Panc1 (cell line): Measurements from ENCODE around the gene RPL18.

Source experiments
- POLR2AphosphoS5 ChIP-seq: IDR thresholded peaks from 2 replicates; pipeline ENCODE4 v1.6.1; 2012; ENCODE audit warnings: mild to moderate bottlenecking, low read depth, low read length, moderate library complexity
- REST ChIP-seq, 2 experiments: IDR thresholded peaks; 2 replicates each; pipeline ENCODE4 v1.6.1; 2011 to 2012; ENCODE audit warnings: low read depth in 2 of 2, control low read depth in 1 of 2, low read length in 1 of 2, mild to moderate bottlenecking in 1 of 2, moderate library complexity in 1 of 2; ENCODE audit not compliant: insufficient read depth in 1 of 2
- SIN3A ChIP-seq: IDR thresholded peaks from 2 replicates; pipeline ENCODE4 v1.6.1; 2012; ENCODE audit warnings: low read depth, mild to moderate bottlenecking, low read length, moderate library complexity, borderline replicate concordance; ENCODE audit not compliant: insufficient read depth
- TCF7L2 ChIP-seq: IDR thresholded peaks from 2 replicates; pipeline ENCODE4 v1.6.1; 2011; ENCODE audit warnings: mild to moderate bottlenecking, low read depth, low read length, inconsistent platforms
- TF ChIP-seq, protein P1 (sequence below): fragments of 450-650 bp; IDR thresholded peaks from 2 replicates; pipeline ENCODE4 v1.5.1; 2017; ENCODE audit warnings: mild to moderate bottlenecking

DNA sequence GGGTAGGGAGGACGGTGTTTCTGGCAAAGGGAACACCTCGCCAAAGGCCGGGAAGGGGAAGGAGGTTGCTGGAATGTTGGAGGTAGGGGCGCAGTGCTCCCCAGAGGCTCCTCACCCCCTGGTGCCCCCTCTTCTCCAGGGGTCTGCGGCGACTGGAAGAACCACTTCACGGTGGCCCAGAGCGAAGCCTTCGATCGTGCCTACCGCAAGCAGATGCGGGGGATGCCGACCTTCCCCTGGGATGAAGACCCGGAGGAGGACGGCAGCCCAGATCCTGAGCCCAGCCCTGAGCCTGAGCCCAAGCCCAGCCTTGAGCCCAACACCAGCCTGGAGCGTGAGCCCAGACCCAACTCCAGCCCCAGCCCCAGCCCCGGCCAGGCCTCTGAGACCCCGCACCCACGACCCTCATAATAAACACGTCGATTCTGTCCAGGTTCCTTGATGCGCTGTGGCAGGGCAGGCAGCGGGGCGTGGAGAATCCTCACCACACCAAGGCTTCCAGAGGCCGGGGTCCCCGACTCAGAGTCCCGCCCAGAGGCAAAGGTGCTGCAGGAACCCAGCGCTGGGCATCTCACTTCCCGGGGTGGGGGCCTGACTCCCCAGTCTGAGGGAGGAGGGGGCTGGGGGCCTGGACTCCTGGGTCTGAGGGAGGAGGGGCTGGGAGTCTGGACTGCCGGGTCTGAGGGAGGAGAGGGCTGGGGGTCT lies 19.8 kb downstream of the RPL18 start:
- TF ChIP-seq, protein P1, sequence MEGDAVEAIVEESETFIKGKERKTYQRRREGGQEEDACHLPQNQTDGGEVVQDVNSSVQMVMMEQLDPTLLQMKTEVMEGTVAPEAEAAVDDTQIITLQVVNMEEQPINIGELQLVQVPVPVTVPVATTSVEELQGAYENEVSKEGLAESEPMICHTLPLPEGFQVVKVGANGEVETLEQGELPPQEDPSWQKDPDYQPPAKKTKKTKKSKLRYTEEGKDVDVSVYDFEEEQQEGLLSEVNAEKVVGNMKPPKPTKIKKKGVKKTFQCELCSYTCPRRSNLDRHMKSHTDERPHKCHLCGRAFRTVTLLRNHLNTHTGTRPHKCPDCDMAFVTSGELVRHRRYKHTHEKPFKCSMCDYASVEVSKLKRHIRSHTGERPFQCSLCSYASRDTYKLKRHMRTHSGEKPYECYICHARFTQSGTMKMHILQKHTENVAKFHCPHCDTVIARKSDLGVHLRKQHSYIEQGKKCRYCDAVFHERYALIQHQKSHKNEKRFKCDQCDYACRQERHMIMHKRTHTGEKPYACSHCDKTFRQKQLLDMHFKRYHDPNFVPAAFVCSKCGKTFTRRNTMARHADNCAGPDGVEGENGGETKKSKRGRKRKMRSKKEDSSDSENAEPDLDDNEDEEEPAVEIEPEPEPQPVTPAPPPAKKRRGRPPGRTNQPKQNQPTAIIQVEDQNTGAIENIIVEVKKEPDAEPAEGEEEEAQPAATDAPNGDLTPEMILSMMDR = no peak
- TF ChIP-seq SIN3A (no peak), REST (IDR thresholded peaks at IDR 0.05; ENCODE audit: insufficient read depth in 1 of 2, low read depth in 2 of 2, low read length in 1 of 2) (no peak), POLR2AphosphoS5 (no peak), TCF7L2 (no peak)
